Measurements from ENCODE around the gene AP3D1. TPM values are rescaled to one million over a fixed set of nuclear protein-coding genes. Genes with fewer than 3 reads are reported as not detected.

Gene AP3D1
- total and polyA plus RNA-seq, 2 donors (not counting 3 experiments of a cell fraction or from before 2014, with no cell fraction given): 130 to 137 TPM

DNA sequence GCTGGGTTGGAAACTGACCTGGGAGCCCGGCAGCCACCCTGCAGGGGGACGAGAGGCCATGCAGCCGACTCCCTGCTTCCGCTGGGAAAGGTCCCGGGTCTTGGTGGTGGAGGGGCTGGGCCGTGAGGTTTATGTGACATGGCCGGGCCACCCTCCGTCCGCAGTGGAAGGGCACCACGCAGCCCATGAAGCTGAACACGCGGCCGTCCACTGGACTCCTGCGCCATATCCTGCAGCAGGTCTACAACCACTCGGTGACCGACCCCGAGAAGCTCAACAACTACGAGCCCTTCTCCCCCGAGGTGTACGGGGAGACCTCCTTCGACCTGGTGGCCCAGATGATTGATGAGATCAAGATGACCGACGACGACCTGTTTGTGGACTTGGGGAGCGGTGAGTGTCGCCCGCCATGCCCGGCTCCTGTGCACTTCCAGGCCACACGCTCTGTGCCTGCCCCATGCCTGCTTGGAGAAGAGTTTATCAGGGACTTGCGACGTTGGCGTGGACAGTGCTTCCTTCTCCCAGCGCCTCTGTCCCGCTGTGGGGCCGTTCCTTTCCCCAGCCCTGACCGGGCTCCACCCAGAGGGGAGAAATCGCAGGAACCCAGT is 39.6 kb upstream of the AP3D1 start:
- H3K36me3 ChIP-seq (ENCODE audit: control insufficient read depth in 2 of 2, extremely low read depth in 1 of 2, insufficient read depth in 2 of 2, low read length in 2 of 2): peaks cover 7 to 53% of the 10 kb centered on the region in 2 experiments

More for the DNA sequence above, 39.6 kb upstream of the AP3D1 start:
- ChIA-PET POLR2A (no interaction called here), CTCF (interaction anchor here (1.0 to 1.2 kb wide), 2 partner anchors 22 to 39 kb away, joined by 3 read pairs; no protein-coding TSS in a partner anchor)
- H3K9ac ChIP-seq (replicated peaks; ENCODE audit: extremely low read depth, insufficient read depth, low read length): no peak overlapping the region
- dilution Hi-C loops (cut with MboI; ENCODE audit: extremely low pct_ligation_motif_present, low sequenced_read_pairs): no loop called here
- FAIRE-seq: no peak
- DNase-seq (ENCODE audit: low read depth, low spot score): no peak
- no peak overlapping the region for H2AFZ ChIP-seq (ENCODE audit: low read depth, low read length)
- H3K9me3 ChIP-seq (replicated peaks; ENCODE audit: control insufficient read depth, insufficient read depth, low read length): no peaks in the 10 kb centered on the region
- no TSS peak for BruUV-seq (replicated peaks)
- intact Hi-C loops (cut with micrococcal nuclease): no loop called here
- TF ChIP-seq POLR2A (IDR thresholded peaks at IDR 0.05; ENCODE audit: low read depth, low read length) (no peak), EZH2 (IDR thresholded peaks at IDR 0.05; ENCODE audit: borderline replicate concordance, low read depth, low read length, severe bottlenecking) (no peak), MYC (IDR thresholded peaks at IDR 0.05; ENCODE audit: low read depth, low read length) (no peak), POLR2AphosphoS5 (IDR thresholded peaks at IDR 0.05; ENCODE audit: insufficient read depth, low read depth, low read length) (no peak), FOS (IDR thresholded peaks at IDR 0.05; ENCODE audit: borderline replicate concordance, insufficient read depth, low read length) (no peak), GATA2 (IDR thresholded peaks at IDR 0.05; ENCODE audit: insufficient read depth, insufficient read length, low read depth, low read length) (no peak), JUN (IDR thresholded peaks at IDR 0.05; ENCODE audit: borderline replicate concordance, insufficient read depth, insufficient read length, low read depth) (no peak), CTCF (IDR thresholded peaks at IDR 0.05; ENCODE audit: extremely low read depth in 1 of 2, insufficient read depth in 1 of 2, low read depth in 1 of 2, low read length in 2 of 2) (no peak)
- TF ChIP-seq, protein P1, sequence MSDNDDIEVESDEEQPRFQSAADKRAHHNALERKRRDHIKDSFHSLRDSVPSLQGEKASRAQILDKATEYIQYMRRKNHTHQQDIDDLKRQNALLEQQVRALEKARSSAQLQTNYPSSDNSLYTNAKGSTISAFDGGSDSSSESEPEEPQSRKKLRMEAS (IDR thresholded peaks at IDR 0.05; ENCODE audit: insufficient read depth, insufficient read length): no peak
- no peak overlapping the region for H3K4me3 ChIP-seq (replicated peaks in 1 of 3; ENCODE audit: insufficient read depth in 1 of 3, low read depth in 1 of 3, low read length in 3 of 3)
- H3K27ac ChIP-seq (ENCODE audit: insufficient read depth, low read depth, low read length): no peak overlapping the region
- H3K4me1 ChIP-seq (ENCODE audit: control insufficient read depth, extremely low read depth, insufficient read depth, low read length): peaks cover 6% of the 10 kb centered on the region
- no peaks in the 10 kb centered on the region for H3K27me3 ChIP-seq (ENCODE audit: control insufficient read depth in 2 of 2, insufficient read depth in 2 of 2, low read length in 2 of 2)
- peaks cover 17% of the 10 kb centered on the region for H3K79me2 ChIP-seq (ENCODE audit: control insufficient read depth, insufficient read depth, low read length)
- no peaks in the 10 kb centered on the region for H4K20me1 ChIP-seq (replicated peaks; ENCODE audit: control insufficient read depth, extremely low read depth, insufficient read depth, low read length)
- no peak overlapping the region for H3K4me2 ChIP-seq (ENCODE audit: insufficient read depth, low read length)
- H3K9me1 ChIP-seq (replicated peaks; ENCODE audit: control insufficient read depth, extremely low read depth, insufficient read depth, low read length): no peaks in the 10 kb centered on the region

All from endothelial cell of umbilical vein (primary cell).